IMR-90 (cell line): ENCODE results near the gene TRPM6. TPM values are rescaled to one million over a fixed set of nuclear protein-coding genes. Genes with fewer than 3 reads are reported as not detected.

ENCODE experiments used
- ATAC-seq: fragments of 200-7000 bp; cut with Tn5 transposase; 2 replicates; pipeline ENCODE4 v1.9.1; 2020; ENCODE audit warnings: low read depth, mild to moderate bottlenecking, moderate library complexity
- BruUV-seq: library from RNA; stranded (reverse); fragments of 400-500 nt; replicated peaks from 2 replicates; lab custom pipeline; 2021; lab: Mats Ljungman, UMichigan
- CTCF ChIA-PET: fragments of 300-600 bp; formaldehyde crosslinking; extraction: SDS; loops from one replicate; lab custom pipeline; 2021; ENCODE audit warnings: antibody characterized with exemption; lab: Yijun Ruan, JAX
- POLR2A ChIA-PET: fragments of 300-600 bp; sonication (Branson Sonifier 250); formaldehyde crosslinking; loops from one replicate; lab custom pipeline; 2022; ENCODE audit warnings: antibody characterized with exemption; ENCODE audit not compliant: unreplicated experiment; lab: Charles Lee
- DNase-seq: peaks from one replicate; pipeline ENCODE4 v3.0.0; 2013
- H2AFZ ChIP-seq: replicated peaks from 2 replicates; pipeline ENCODE3; 2013; ENCODE audit warnings: low read length, mild to moderate bottlenecking; ENCODE audit not compliant: poor library complexity
- H2AK5ac ChIP-seq: 2 replicates; pipeline ENCODE4 v1.6.1; 2013; ENCODE audit warnings: low read depth, low read length, inconsistent platforms
- H2AK9ac ChIP-seq: replicated peaks from 2 replicates; pipeline ENCODE3; 2013; ENCODE audit warnings: mild to moderate bottlenecking, low read depth, low read length, moderate library complexity; ENCODE audit not compliant: poor library complexity
- H2BK120ac ChIP-seq: 2 replicates; pipeline ENCODE4 v1.6.1; 2013; ENCODE audit warnings: low read depth, low read length, inconsistent platforms
- H2BK15ac ChIP-seq: 3 replicates; pipeline ENCODE4 v1.6.1; 2013; ENCODE audit warnings: low read depth, low read length, inconsistent platforms
- H2BK20ac ChIP-seq: 2 replicates; pipeline ENCODE4 v1.6.1; 2013; ENCODE audit warnings: low read depth, mild to moderate bottlenecking, inconsistent platforms, low read length, moderate library complexity
- H2BK5ac ChIP-seq: 2 replicates; pipeline ENCODE4 v1.6.1; 2013; ENCODE audit warnings: mild to moderate bottlenecking, low read depth, low read length, inconsistent platforms; ENCODE audit not compliant: poor library complexity, severe bottlenecking
- H3K14ac ChIP-seq: replicated peaks from 2 replicates; pipeline ENCODE4 v1.6.1; 2013; ENCODE audit warnings: low read depth, low read length, inconsistent platforms
- H3K18ac ChIP-seq: 2 replicates; pipeline ENCODE4 v1.6.1; 2013; ENCODE audit warnings: low read depth, low read length, control low read depth
- H3K23ac ChIP-seq: 2 replicates; pipeline ENCODE4 v1.6.1; 2013; ENCODE audit warnings: low read depth, low read length, inconsistent platforms
- H3K27ac ChIP-seq: 2 replicates; pipeline ENCODE4 v1.5.1; 2013; ENCODE audit warnings: mild to moderate bottlenecking, control low read depth, low read length; ENCODE audit not compliant: insufficient read depth
- H3K27me3 ChIP-seq: 2 replicates; pipeline ENCODE4 v1.6.1; 2013; ENCODE audit warnings: low read length; ENCODE audit not compliant: control insufficient read depth, insufficient read depth
- H3K36me3 ChIP-seq: 2 replicates; pipeline ENCODE4 v1.6.1; 2013; ENCODE audit warnings: low read length, mixed read lengths; ENCODE audit not compliant: control insufficient read depth, insufficient read depth
- H3K4ac ChIP-seq: 2 replicates; pipeline ENCODE4 v1.6.1; 2013; ENCODE audit warnings: low read depth, low read length, inconsistent platforms
- H3K4me1 ChIP-seq: 2 replicates; pipeline ENCODE4 v1.6.1; 2013; ENCODE audit warnings: low read length, mixed read lengths; ENCODE audit not compliant: control insufficient read depth, insufficient read depth
- H3K4me2 ChIP-seq: 2 replicates; pipeline ENCODE4 v1.6.1; 2013; ENCODE audit warnings: low read depth, mild to moderate bottlenecking, control low read depth, low read length, moderate library complexity
- H3K4me3 ChIP-seq: 2 replicates; pipeline ENCODE4 v1.5.1; 2013; ENCODE audit warnings: low read depth, mild to moderate bottlenecking, control low read depth, low read length, moderate library complexity; ENCODE audit not compliant: insufficient read depth
- H3K56ac ChIP-seq: 2 replicates; pipeline ENCODE4 v1.6.1; 2013; ENCODE audit warnings: low read length, inconsistent platforms; ENCODE audit not compliant: insufficient read depth; ENCODE audit errors: extremely low read depth
- H3K79me1 ChIP-seq, 2 experiments: 2 replicates each; pipeline ENCODE4 v1.6.1; 2013; ENCODE audit warnings: low read length in 2 of 2, inconsistent platforms in 1 of 2, low read depth in 1 of 2
- H3K9ac ChIP-seq: 2 replicates; pipeline ENCODE4 v1.6.1; 2013; ENCODE audit warnings: low read depth, low read length, control low read depth
- H3K9me1 ChIP-seq: 2 replicates; pipeline ENCODE4 v1.6.1; 2013; ENCODE audit warnings: low read length, inconsistent platforms; ENCODE audit not compliant: insufficient read depth
- H3K9me3 ChIP-seq: 2 replicates; pipeline ENCODE4 v1.6.1; 2013; ENCODE audit warnings: low read length; ENCODE audit not compliant: control insufficient read depth, insufficient read depth
- H4K20me1 ChIP-seq: 2 replicates; pipeline ENCODE4 v1.6.1; 2013; ENCODE audit warnings: low read length, inconsistent platforms; ENCODE audit not compliant: insufficient read depth
- H4K5ac ChIP-seq: 2 replicates; pipeline ENCODE4 v1.6.1; 2013; ENCODE audit warnings: mild to moderate bottlenecking, low read depth, low read length, control low read depth
- H4K8ac ChIP-seq, 2 experiments: 2 replicates each; pipeline ENCODE4 v1.6.1; 2013; ENCODE audit warnings: low read depth in 2 of 2, low read length in 2 of 2, control low read depth in 1 of 2, inconsistent platforms in 1 of 2
- H4K91ac ChIP-seq: 2 replicates; pipeline ENCODE4 v1.6.1; 2013; ENCODE audit warnings: low read depth, low read length, inconsistent platforms; ENCODE audit not compliant: insufficient read depth
- BHLHE40 ChIP-seq: fragments of 150-350 bp; IDR thresholded peaks from 2 replicates; pipeline ENCODE4 v1.6.1; 2016; ENCODE audit warnings: mild to moderate bottlenecking, low read depth, low read length
- CEBPB ChIP-seq: IDR thresholded peaks from 2 replicates; pipeline ENCODE4 v1.6.1; 2012; ENCODE audit warnings: low read depth, low read length, improper control_type of control experiment
- CHD1 ChIP-seq: IDR thresholded peaks from 2 replicates; pipeline ENCODE4 v1.6.1; 2012; ENCODE audit warnings: low read depth, low read length, improper control_type of control experiment
- FOS ChIP-seq: fragments of 150-350 bp; IDR thresholded peaks from 2 replicates; pipeline ENCODE4 v1.6.1; 2016; ENCODE audit warnings: low read depth, low read length
- MAFK ChIP-seq: IDR thresholded peaks from 2 replicates; pipeline ENCODE4 v1.6.1; 2012; ENCODE audit warnings: low read depth, low read length, improper control_type of control experiment
- MAZ ChIP-seq: IDR thresholded peaks from 2 replicates; pipeline ENCODE4 v1.6.1; 2012; ENCODE audit warnings: low read depth, mild to moderate bottlenecking, low read length, improper control_type of control experiment, moderate library complexity, borderline replicate concordance
- MXI1 ChIP-seq: IDR thresholded peaks from 2 replicates; pipeline ENCODE4 v1.6.1; 2012; ENCODE audit warnings: low read depth, mild to moderate bottlenecking, low read length, moderate library complexity, borderline replicate concordance
- NFE2L2 ChIP-seq: fragments of 150-350 bp; IDR thresholded peaks from 2 replicates; pipeline ENCODE4 v1.6.1; 2016; ENCODE audit warnings: low read depth, mild to moderate bottlenecking, low read length
- POLR2A ChIP-seq: IDR thresholded peaks from 2 replicates; pipeline ENCODE4 v1.6.1; 2012; ENCODE audit warnings: mild to moderate bottlenecking, low read depth, low read length
- RAD21 ChIP-seq: IDR thresholded peaks from 2 replicates; pipeline ENCODE4 v1.6.1; 2012; ENCODE audit warnings: low read length, improper control_type of control experiment
- RCOR1 ChIP-seq: IDR thresholded peaks from 2 replicates; pipeline ENCODE4 v1.6.1; 2012; ENCODE audit warnings: mild to moderate bottlenecking, low read length, improper control_type of control experiment; ENCODE audit not compliant: insufficient replicate concordance
- RFX5 ChIP-seq: IDR thresholded peaks from 2 replicates; pipeline ENCODE4 v1.8.0; 2012; ENCODE audit warnings: low read depth, mild to moderate bottlenecking, low read length, moderate library complexity
- SMC3 ChIP-seq: fragments of 150-350 bp; IDR thresholded peaks from 2 replicates; pipeline ENCODE4 v1.6.1; 2016; ENCODE audit warnings: low read depth, mild to moderate bottlenecking, antibody characterized with exemption, low read length, moderate library complexity
- WGBS, 2 experiments: methylation state at CpG; one replicate each; pipeline versions ENCODE4 v1.1.5 to v1.1.7; 2013; ENCODE audit warnings: missing lambda C conversion rate in 2 of 2; ENCODE audit not compliant: insufficient read length in 1 of 2; ENCODE audit errors: extremely low coverage in 2 of 2; 5-methylcytosine and 5-hydroxymethylcytosine counted together
- dilution Hi-C: fragments of 300-500 bp; cut with HindIII; formaldehyde crosslinking; loops from one replicate; pipeline ENCODE4 v1.14.3; 2018; ENCODE audit warnings: low sequenced_read_pairs; ENCODE audit not compliant: unreplicated experiment
- in situ Hi-C: fragments of 300-500 bp; cut with MboI; formaldehyde crosslinking; loops from 3 replicates; pipeline ENCODE4 v1.14.3; 2019; ENCODE audit warnings: low sequenced_read_pairs, inconsistent platforms, mixed read lengths
- intact Hi-C: fragments of 100-400 bp; cut with micrococcal nuclease; formaldehyde crosslinking; loops from 2 replicates; pipeline ENCODE4 v1.10.0; 2022
- polyA plus RNA-seq, 3 experiments: library from polyadenylated mRNA; depleted of rRNA; stranded (reverse); fragments of >200 nt; gene quantifications; 2 replicates each; pipeline ENCODE4 v1.2.3, GENCODE V29; 2012; ENCODE audit warnings: low replicate concordance in 1 of 3
- total RNA-seq: library from RNA; depleted of rRNA; stranded (reverse); fragments of >200 nt; gene quantifications from 2 replicates; pipeline ENCODE4 v1.2.3, GENCODE V29; 2012
- TF ChIP-seq, protein P1 (sequence below): fragments of 150-350 bp; IDR thresholded peaks from 2 replicates; pipeline ENCODE4 v1.6.1; 2016; ENCODE audit warnings: low read depth, mild to moderate bottlenecking, low read length, moderate library complexity, borderline replicate concordance
- TF ChIP-seq, protein P2 (sequence below): conservative IDR thresholded peaks from 2 replicates; pipeline ENCODE4 v1.5.1; 2012; ENCODE audit warnings: mild to moderate bottlenecking, low read depth, low read length, improper control_type of control experiment
- TF ChIP-seq, protein P3 (sequence below): fragments of 150-350 bp; IDR thresholded peaks from 2 replicates; pipeline ENCODE4 v1.6.1; 2017; ENCODE audit warnings: mild to moderate bottlenecking, antibody characterized with exemption, low read length, low read depth

Gene TRPM6
- total and polyA plus RNA-seq, 2 of the 4 experiments (the other 2 are of a cell fraction): under 0.01 to 0.02 TPM

DNA sequence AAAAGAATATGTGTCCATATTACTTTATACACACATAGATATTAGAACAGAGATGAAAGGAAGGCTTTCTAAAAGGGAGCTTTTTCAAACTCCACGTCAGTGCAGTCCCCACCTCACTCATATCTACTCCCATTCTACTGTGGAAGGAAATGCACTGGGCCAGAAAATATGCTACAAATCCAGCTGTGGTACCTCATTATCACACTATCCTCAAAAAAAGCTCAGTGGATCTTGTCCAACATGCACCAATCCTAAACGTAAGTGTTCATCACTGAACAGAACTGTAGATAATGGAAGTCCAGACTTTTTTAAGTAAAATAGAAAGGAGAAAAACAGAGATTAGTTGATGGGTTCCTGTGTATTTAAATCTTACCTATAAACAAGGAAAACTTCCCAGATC is 27.9 kb downstream of the TRPM6 start:
- Histone ChIP-seq H4K20me1 (no peaks in the 10 kb centered on the region), H2BK5ac (no peak overlapping the region), H2AK5ac (no peak overlapping the region), H3K56ac (no peak overlapping the region), H3K9me3 (no peaks in the 10 kb centered on the region), H3K27ac (no peak overlapping the region), H4K5ac (no peak overlapping the region), H3K4me1 (no peaks in the 10 kb centered on the region), H3K18ac (no peak overlapping the region), H2AK9ac (no peak overlapping the region), H3K79me1 (no peaks in the 10 kb centered on the region), H2BK15ac (no peak overlapping the region), H3K9ac (no peak overlapping the region), H2BK120ac (no peak overlapping the region), H3K4me3 (no peak overlapping the region), H4K91ac (no peak overlapping the region), H3K23ac (no peak overlapping the region), H2BK20ac (no peak overlapping the region), H3K36me3 (no peaks in the 10 kb centered on the region), H3K14ac (no peak overlapping the region), H3K4me2 (no peak overlapping the region), H3K9me1 (no peaks in the 10 kb centered on the region), H3K4ac (no peak overlapping the region), H2AFZ (no peak overlapping the region), H4K8ac (no peak overlapping the region), H3K27me3 (no peaks in the 10 kb centered on the region)
- in situ Hi-C loops (no loop called here), intact Hi-C loops (no loop called here), dilution Hi-C loops (no loop called here)
- DNase-seq (no peak), ATAC-seq (no peak)
- BruUV-seq: no TSS peak
- ChIA-PET CTCF (interaction anchor here (0.7 kb wide), 1 partner anchor 404 kb away, joined by 4 read pairs; no protein-coding TSS in a partner anchor), POLR2A (no interaction called here)
- TF ChIP-seq FOS: no peak
- no peak for TF ChIP-seq RFX5
- TF ChIP-seq SMC3: no peak
- no peak for TF ChIP-seq MXI1
- TF ChIP-seq MAFK: no peak
- TF ChIP-seq BHLHE40: no peak
- TF ChIP-seq, protein P1, sequence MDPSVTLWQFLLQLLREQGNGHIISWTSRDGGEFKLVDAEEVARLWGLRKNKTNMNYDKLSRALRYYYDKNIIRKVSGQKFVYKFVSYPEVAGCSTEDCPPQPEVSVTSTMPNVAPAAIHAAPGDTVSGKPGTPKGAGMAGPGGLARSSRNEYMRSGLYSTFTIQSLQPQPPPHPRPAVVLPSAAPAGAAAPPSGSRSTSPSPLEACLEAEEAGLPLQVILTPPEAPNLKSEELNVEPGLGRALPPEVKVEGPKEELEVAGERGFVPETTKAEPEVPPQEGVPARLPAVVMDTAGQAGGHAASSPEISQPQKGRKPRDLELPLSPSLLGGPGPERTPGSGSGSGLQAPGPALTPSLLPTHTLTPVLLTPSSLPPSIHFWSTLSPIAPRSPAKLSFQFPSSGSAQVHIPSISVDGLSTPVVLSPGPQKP: no peak
- TF ChIP-seq CEBPB: no peak
- no peak for TF ChIP-seq POLR2A
- no peak for TF ChIP-seq CHD1
- TF ChIP-seq RAD21: no peak
- TF ChIP-seq, protein P2, sequence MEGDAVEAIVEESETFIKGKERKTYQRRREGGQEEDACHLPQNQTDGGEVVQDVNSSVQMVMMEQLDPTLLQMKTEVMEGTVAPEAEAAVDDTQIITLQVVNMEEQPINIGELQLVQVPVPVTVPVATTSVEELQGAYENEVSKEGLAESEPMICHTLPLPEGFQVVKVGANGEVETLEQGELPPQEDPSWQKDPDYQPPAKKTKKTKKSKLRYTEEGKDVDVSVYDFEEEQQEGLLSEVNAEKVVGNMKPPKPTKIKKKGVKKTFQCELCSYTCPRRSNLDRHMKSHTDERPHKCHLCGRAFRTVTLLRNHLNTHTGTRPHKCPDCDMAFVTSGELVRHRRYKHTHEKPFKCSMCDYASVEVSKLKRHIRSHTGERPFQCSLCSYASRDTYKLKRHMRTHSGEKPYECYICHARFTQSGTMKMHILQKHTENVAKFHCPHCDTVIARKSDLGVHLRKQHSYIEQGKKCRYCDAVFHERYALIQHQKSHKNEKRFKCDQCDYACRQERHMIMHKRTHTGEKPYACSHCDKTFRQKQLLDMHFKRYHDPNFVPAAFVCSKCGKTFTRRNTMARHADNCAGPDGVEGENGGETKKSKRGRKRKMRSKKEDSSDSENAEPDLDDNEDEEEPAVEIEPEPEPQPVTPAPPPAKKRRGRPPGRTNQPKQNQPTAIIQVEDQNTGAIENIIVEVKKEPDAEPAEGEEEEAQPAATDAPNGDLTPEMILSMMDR: no peak
- TF ChIP-seq NFE2L2: no peak
- no peak for TF ChIP-seq RCOR1
- TF ChIP-seq MAZ: no peak
- TF ChIP-seq, protein P3, sequence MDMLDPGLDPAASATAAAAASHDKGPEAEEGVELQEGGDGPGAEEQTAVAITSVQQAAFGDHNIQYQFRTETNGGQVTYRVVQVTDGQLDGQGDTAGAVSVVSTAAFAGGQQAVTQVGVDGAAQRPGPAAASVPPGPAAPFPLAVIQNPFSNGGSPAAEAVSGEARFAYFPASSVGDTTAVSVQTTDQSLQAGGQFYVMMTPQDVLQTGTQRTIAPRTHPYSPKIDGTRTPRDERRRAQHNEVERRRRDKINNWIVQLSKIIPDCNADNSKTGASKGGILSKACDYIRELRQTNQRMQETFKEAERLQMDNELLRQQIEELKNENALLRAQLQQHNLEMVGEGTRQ: no peak
- no CpG with 5 or more reads among the region's 2 CpGs for WGBS, 2 experiments
